Tibial nerve (tissue), 3 donors: ENCODE results near the gene TEKTIP1.
"Not testable (repeated sequence)": the region's sequence is repeated elsewhere in the genome, so short reads cannot be mapped to it uniquely, and the experiment has no call there.

Experiments used
- CTCF ChIP-seq, 5 experiments: fragments of 200-600 bp in 3 of 5; fragments of 450-650 bp in 2 of 5; sonication (generic) in 3 of 5; IDR thresholded peaks; one replicate each; pipeline ENCODE4 v1.5.1; 2016 to 2019; ENCODE audit warnings: antibody characterized with exemption in 5 of 5, mild to moderate bottlenecking in 3 of 5, moderate library complexity in 2 of 5
- POLR2A ChIP-seq, 2 donors: fragments of 450-650 bp; IDR thresholded peaks; one replicate each; pipeline ENCODE4 v1.6.1; 2017; ENCODE audit warnings: antibody characterized with exemption in 2 of 2, mild to moderate bottlenecking in 2 of 2, moderate library complexity in 2 of 2

GRCh38 chr19:3581792-3582191 lies 42.8 kb downstream of the TEKTIP1 start:
- not testable (repeated sequence) for TF ChIP-seq CTCF, POLR2A (IDR thresholded peaks at IDR 0.05)
